NCI-H226 (cell line): ENCODE results near the gene MYO7B.

Experiments
- DNase-seq: peaks from one replicate; pipeline ENCODE4 v3.0.0-alpha.2; 2015

MYO7B gene

GRCh38 chr2:127652786-127653357, 117.4 kb downstream of the MYO7B start:
- no peak for DNase-seq

GRCh38 chr2:127653421-127654083, 118.1 kb downstream of the MYO7B start:
- no peak for DNase-seq

- DNase-seq = no peak
These were observed 118.8 kb downstream of the MYO7B start for GRCh38 chr2:127654084-127654837.

GRCh38 chr2:127654838-127655175, 119.3 kb downstream of the MYO7B start:
- DNase-seq = no peak

GRCh38 chr2:127655209-127656073, 120.0 kb downstream of the MYO7B start:
- no peak for DNase-seq

GRCh38 chr2:127656569-127657231, 121.2 kb downstream of the MYO7B start:
- no peak for DNase-seq

GRCh38 chr2:127657232-127657595, 121.7 kb downstream of the MYO7B start:
- DNase-seq = no peak

- DNase-seq = no peak
These were observed 122.7 kb downstream of the MYO7B start for GRCh38 chr2:127658146-127658545.

GRCh38 chr2:127658641-127659407, 123.3 kb downstream of the MYO7B start:
- no peak for DNase-seq

GRCh38 chr2:127659408-127660290, 124.2 kb downstream of the MYO7B start:
- no peak for DNase-seq

- no peak for DNase-seq
These were observed 124.8 kb downstream of the MYO7B start for GRCh38 chr2:127660291-127660578.

- DNase-seq = no peak
These were observed 125.7 kb downstream of the MYO7B start for GRCh38 chr2:127661072-127661649.

- no peak for DNase-seq
These were observed 126.5 kb downstream of the MYO7B start for GRCh38 chr2:127661949-127662510.

GRCh38 chr2:127662937-127663565, 127.6 kb downstream of the MYO7B start:
- no peak for DNase-seq

- DNase-seq = no peak
These were observed 128.1 kb downstream of the MYO7B start for GRCh38 chr2:127663566-127664064.

GRCh38 chr2:127664065-127664894, 128.8 kb downstream of the MYO7B start:
- DNase-seq = no peak

GRCh38 chr2:127664895-127665225, 129.4 kb downstream of the MYO7B start:
- no peak for DNase-seq

- DNase-seq = no peak
These were observed 129.9 kb downstream of the MYO7B start for GRCh38 chr2:127665267-127665893.
